ENCODE data around the gene LY9.

Gene LY9

GRCh38 chr1:160835751-160836150 is 39.8 kb downstream of the LY9 start:
- DNase-seq (ENCODE audit: low read depth in 2 of 2) = no peak

- DNase-seq (ENCODE audit: low read depth in 2 of 2) = no peak
Measured at GRCh38 chr1:160836561-160836960, 40.6 kb downstream of the LY9 start.

GRCh38 chr1:160836981-160837557 is 41.1 kb downstream of the LY9 start:
- no peak for DNase-seq (ENCODE audit: low read depth in 2 of 2)

- DNase-seq (ENCODE audit: low read depth in 2 of 2) = peak; percentile 62 to 65
Measured at GRCh38 chr1:160837558-160838205, 41.7 kb downstream of the LY9 start.

GRCh38 chr1:160838888-160839287 is 42.9 kb downstream of the LY9 start:
- DNase-seq (ENCODE audit: low read depth in 2 of 2) = no peak

GRCh38 chr1:160839746-160840145 is 43.8 kb downstream of the LY9 start:
- no peak for DNase-seq (ENCODE audit: low read depth in 2 of 2)

- no peak for DNase-seq (ENCODE audit: low read depth in 2 of 2)
Measured at GRCh38 chr1:160841079-160841478, 45.1 kb downstream of the LY9 start.

- DNase-seq (ENCODE audit: low read depth in 2 of 2) = no peak
Measured at GRCh38 chr1:160844447-160845232, 48.7 kb downstream of the LY9 start.

GRCh38 chr1:160846281-160846680 is 50.3 kb downstream of the LY9 start:
- no peak for DNase-seq (ENCODE audit: low read depth in 2 of 2)

GRCh38 chr1:160850541-160850940 is 54.6 kb downstream of the LY9 start:
- no peak for DNase-seq (ENCODE audit: low read depth in 2 of 2)

GRCh38 chr1:160850993-160851392 is 55.0 kb downstream of the LY9 start:
- DNase-seq (ENCODE audit: low read depth in 2 of 2) = no peak

GRCh38 chr1:160853014-160853413 is 57.0 kb downstream of the LY9 start:
- DNase-seq (ENCODE audit: low read depth in 2 of 2) = no peak

GRCh38 chr1:160853754-160854153 is 57.8 kb downstream of the LY9 start:
- DNase-seq (ENCODE audit: low read depth in 2 of 2) = no peak

GRCh38 chr1:160855181-160855981 is 59.4 kb downstream of the LY9 start:
- no peak for DNase-seq (ENCODE audit: low read depth in 2 of 2)

GRCh38 chr1:160858097-160858496 is 62.1 kb downstream of the LY9 start:
- no peak for DNase-seq (ENCODE audit: low read depth in 2 of 2)

- DNase-seq (ENCODE audit: low read depth in 2 of 2) = no peak
Measured at GRCh38 chr1:160858507-160858906, 62.5 kb downstream of the LY9 start.

GRCh38 chr1:160859166-160859565 is 63.2 kb downstream of the LY9 start:
- DNase-seq (ENCODE audit: low read depth in 2 of 2) = no peak

GRCh38 chr1:160860840-160861505 is 65.0 kb downstream of the LY9 start:
- no peak for DNase-seq (ENCODE audit: low read depth in 2 of 2)

GRCh38 chr1:160862203-160863060 is 66.5 kb downstream of the LY9 start, which contains the start of gene CD244:
Gene CD244 (minus strand): TSS chr1:160862887. CDS start chr1:160862677, 210 bp downstream.
- DNase-seq (ENCODE audit: low read depth in 2 of 2) = peak; percentile 28 to 43

- DNase-seq (ENCODE audit: low read depth in 2 of 2) = no peak
Measured at GRCh38 chr1:160863061-160863773, 67.2 kb downstream of the LY9 start.
